ENCODE measurements around the gene MTUS2.
A peak's percentile ranks its signal among the peaks of the same experiment; 100 is the strongest.

Gene MTUS2

DNA sequence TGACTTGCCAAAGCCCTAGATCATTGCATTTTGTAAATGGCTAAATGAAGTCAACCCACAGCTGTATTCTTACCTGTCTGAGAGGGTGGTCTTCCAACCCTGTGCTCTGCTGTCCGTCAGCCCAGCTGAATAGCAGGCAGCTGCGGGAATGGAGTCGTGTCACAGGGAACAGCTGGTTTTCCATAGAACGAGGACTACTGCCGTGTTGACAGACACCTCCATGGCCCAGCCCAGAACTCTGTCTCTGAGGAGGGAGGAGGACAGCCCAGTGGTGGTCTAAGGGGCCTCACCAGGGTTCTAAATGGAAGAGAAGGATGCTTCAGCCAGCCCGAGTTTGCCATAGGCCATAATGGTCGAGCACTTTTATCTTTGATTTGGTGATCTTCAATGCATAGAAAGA lies 664.7 kb downstream of the MTUS2 start:
- no peak for DNase-seq (ENCODE audit: low spot score)

DNA sequence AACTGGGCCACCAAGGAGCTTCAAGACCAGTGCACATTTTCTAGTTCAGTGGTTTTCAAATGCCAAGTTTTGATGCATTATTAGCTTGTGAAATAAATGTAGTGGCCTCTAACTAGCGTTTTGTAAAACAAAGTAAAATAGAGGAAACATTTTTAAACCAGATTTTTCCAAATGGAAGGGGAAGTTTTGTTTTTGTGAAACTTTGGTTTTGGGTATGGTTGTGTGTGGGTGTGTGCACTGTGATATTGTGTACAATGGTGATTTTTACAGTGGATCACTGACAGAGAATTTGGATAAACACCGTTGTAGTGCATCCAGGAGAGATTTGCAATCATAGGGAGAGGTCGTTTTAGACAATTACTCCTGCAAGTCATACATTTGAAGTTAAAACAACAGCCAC lies 666.4 kb downstream of the MTUS2 start:
- no peak for DNase-seq (ENCODE audit: low spot score)

DNA sequence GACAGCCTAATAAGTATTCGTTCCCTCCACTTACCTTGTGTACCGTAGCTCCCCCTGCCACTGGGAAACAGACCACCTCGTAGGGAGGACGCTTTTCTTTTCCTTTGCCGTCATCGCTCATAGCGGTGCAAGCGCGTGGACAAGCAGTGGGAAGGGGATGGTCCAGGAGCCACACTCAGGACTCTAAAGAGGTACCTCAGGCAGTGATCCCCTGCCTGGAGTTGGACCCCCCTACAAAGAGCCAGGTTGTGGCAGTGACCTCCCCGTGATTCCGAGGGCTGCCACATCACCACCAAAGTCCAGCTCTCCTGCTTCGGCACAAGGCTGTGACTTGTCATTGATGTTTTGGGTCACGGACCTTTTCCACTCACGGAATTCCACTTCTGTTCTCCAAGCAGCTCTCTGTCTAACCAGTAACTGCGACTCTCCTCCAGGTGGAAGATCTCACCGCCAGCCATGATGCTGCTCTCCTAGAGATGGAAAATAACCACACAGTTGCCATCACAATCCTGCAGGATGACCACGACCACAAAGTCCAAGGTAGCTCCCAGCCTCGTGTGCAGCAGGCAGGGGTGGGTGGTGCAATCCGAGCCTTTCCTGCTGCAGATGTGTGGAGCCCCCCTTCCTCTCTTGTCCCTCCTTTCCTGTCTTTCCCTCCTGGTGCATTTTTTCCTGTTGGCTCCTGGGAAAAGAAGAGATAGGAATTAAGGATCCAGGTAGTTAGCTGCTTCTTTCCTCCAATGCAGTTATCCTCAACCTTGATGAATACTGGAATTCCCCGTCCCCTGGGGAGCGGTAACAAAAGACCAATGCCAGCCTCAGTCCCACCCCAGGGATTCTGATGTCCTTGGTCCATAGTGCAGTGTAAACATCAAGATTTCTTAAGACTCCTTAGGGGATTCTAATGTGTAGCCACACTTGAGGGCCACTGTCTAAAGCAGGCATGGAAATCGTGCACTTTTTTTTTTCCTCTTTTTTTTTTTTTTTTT lies 667.6 kb downstream of the MTUS2 start:
- no peak for DNase-seq (ENCODE audit: low spot score)

- DNase-seq (ENCODE audit: low spot score): no peak
These were observed 669.8 kb downstream of the MTUS2 start for GRCh38 chr13:29489650-29490560.

GRCh38 chr13:29490561-29490885 lies 670.4 kb downstream of the MTUS2 start:
- no peak for DNase-seq (ENCODE audit: low spot score)

DNA sequence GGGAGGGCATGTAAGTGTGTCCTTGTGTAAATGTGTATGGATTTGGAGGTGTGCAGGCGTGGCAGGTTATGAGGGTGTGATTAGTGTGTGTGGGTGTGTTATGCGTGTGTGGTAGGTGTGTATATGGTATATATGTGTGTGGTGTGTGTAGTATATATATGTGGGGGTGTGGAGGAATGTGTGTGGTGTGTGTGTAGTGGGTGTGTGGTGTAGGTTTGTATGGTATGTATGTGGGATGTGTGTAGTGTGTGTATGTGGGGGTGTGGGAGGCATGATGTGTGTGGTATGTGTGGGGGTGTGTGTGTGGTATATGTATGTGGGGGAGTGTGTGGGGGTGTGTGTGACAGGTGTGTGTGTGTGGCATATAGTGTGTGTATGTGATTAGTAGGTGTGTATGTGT lies 671.1 kb downstream of the MTUS2 start:
- DNase-seq (ENCODE audit: low spot score): no peak

DNA sequence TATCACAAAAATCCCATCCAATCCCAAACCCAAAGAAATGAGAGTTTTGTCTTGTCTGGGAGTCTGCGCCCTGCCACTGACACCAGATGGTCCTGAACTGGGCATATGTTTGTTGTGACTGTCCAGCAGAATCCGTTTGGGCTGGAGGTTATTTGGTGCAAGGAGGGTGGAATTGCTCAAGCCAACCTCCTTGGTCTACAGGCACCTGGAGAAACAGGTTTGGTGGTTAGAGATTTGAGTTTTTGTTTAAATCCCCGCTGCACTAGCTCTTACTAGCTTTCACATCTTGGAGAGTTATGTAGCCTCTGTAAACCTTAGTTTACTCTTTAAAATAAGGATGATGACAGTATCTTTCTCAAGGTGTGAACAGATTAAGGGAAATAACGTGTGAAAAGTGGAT lies 673.7 kb downstream of the MTUS2 start:
- DNase-seq (ENCODE audit: low spot score): no peak

GRCh38 chr13:29494520-29494919 lies 674.4 kb downstream of the MTUS2 start:
- no peak for DNase-seq (ENCODE audit: low spot score)

- DNase-seq (ENCODE audit: low spot score): no peak
These were observed 676.1 kb downstream of the MTUS2 start for GRCh38 chr13:29496241-29496712.

- DNase-seq (ENCODE audit: low spot score): peak; percentile 87
These were observed 677.1 kb downstream of the MTUS2 start for GRCh38 chr13:29497137-29497654.

DNA sequence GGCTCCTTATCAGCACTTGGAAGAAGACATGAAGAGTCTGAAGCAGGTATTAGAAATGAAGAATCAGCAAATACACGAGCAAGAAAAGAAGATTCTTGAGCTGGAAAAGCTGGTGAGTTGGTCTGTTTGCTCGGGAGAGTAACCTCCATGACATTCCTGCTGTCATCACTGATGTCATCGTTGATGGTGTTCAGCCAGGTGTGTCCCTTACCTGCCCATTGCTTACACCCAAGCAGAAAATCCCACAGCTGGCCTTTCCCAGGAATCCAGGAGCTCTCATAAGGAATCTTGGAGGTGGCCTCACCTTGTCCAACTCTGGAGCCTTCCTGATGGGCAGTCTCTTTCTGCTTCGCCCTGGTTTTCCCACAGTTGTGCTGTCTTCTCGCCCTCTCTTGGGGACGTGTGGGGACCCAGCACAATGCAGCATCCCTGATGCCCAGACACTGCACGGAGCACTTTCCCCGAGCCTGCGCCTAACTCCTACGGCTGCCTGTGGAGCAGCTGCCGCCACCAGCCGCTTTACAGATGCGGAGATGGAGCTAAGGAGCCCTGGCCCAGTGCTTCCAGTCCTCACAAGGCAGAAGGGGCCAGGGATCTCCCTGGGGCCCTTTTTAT lies 678.4 kb downstream of the MTUS2 start:
- DNase-seq (ENCODE audit: low spot score): no peak

DNA sequence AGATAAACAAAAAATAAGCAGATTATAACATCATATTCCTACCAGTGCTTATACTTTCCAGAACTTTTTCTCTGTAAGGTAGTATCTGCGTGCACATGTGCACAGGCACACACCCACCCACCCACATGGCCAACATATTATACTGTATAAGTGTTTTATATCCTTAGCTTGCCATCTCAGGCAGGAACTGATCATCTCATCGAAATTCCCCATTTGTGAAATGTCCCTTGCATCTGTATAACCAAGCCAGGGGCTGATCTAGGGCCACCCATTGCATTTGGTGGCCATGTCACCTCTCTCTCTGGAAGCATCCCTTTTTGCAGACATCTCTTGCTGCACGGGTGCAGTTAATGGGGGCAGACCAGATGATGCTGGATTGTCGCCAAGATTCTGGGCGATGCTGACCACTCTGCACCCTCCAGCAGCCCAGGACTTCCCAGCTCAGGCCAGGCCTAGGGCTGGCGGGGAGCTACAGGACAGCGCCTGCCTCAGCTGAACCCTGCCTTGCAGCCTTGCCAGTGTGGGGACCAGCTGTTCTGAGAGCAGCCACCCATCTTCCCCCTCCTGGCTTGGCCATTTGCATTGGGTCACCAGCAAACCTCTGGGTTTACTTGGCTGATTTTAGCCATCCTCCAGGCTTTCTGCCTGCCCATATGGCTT lies 679.5 kb downstream of the MTUS2 start:
- DNase-seq (ENCODE audit: low spot score): no peak

DNA sequence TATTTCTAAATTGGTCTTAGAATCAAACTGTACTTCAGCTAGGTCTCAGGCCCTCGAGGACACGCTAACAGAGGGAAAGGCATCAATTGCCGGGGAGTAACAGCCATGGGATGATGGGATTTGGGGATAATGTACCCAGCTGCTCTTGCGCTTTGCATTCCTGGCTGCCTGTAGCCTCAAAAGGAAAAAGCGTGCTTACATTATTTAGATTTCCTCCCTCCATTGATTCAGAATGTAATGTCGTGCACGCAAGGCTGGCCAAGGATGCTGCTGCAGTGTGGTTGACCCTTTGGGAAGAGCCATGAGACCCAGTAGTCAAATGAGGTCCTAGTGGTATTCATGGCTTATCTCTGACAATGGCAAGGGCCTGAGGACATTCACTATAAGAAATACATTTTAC lies 680.2 kb downstream of the MTUS2 start:
- no peak for DNase-seq (ENCODE audit: low spot score)

DNA sequence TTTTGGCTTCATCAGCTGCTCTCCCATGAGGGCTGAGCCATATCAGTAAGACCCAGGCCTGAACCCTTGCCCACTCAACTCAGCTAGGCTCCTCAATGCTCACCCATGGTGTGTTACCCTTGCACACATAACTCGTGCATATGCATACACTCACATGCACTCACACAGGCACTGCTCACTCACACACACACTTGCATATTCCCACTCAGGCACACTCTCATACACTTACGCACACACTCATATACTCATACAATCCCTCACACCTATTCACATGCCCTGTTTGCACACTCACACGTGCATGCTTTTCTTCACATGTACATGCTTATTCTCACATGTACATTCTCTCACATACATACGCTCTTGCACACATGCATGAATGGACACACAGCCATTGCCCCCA lies 681.5 kb downstream of the MTUS2 start:
- DNase-seq (ENCODE audit: low spot score): no peak

GRCh38 chr13:29502391-29503008 lies 682.4 kb downstream of the MTUS2 start:
- DNase-seq (ENCODE audit: low spot score): no peak

GRCh38 chr13:29503041-29503837 lies 683.1 kb downstream of the MTUS2 start:
- DNase-seq (ENCODE audit: low spot score): no peak

DNA sequence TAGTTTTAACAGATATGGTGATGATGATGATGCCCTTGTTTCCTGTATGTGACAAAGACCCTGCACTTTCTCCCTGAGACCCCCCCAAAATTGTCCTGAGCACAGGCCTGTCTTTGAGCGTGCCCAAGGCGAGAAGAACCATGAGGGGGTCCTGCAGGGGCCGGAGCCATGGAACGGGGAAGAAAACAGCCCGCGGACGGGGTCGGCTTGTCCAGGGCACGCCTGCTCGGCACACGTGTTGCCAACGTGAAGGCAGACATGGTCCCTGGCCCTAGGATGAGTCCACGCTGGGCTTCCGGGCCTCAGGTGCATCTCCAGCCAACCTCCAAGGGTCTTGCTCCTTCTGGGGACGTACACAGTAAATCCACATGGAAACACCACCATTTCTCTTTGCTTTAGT lies 684.6 kb downstream of the MTUS2 start:
- DNase-seq (ENCODE audit: low spot score): no peak

DNA sequence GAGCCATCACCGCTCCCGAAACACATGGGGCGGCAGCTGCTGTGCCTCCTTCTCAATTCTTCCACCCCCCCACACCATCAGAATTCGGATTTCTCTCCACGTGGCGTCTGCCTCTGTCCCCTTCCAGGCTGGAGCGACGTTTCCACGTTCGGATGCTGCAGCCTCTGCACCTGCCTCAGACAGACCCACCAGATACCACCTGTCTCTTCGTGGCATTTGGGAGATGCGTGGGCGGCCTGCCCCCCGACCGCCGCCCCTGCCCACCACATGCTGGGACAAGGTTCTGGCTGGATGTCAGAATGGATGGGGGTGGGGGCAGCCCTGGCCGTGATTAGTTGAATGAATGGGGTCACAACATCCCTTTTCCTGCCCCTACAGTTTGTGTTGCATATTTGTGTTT lies 685.4 kb downstream of the MTUS2 start:
- no peak for DNase-seq (ENCODE audit: low spot score)

- DNase-seq (ENCODE audit: low spot score): no peak
These were observed 685.8 kb downstream of the MTUS2 start for GRCh38 chr13:29505950-29506349.

GRCh38 chr13:29507356-29507755 lies 687.2 kb downstream of the MTUS2 start:
- no peak for DNase-seq (ENCODE audit: low spot score)
